ENCODE results near the gene CYP24A1.
"Not testable (repeated sequence)": the region's sequence is repeated elsewhere in the genome, so short reads cannot be mapped to it uniquely, and the experiment has no call there.

The CYP24A1 gene

GRCh38 chr20:54133434-54134427 is 40.1 kb downstream of the CYP24A1 start:
- H3K36me3 ChIP-seq, result no peaks in the 10 kb centered on the region
- H3K27me3 ChIP-seq, result peaks cover 22% of the 10 kb centered on the region
- H3K4me3 ChIP-seq (ENCODE audit: low read depth in 1 of 2, low read length in 1 of 2), result no peak overlapping the region
- H3K9me3 ChIP-seq, result no peaks in the 10 kb centered on the region
- no peak for TF ChIP-seq CTCF (IDR thresholded peaks at IDR 0.05)
- peaks cover 7 to 16% of the 10 kb centered on the region in 2 experiments for H3K4me1 ChIP-seq (ENCODE audit: control insufficient read depth in 1 of 2, insufficient read depth in 1 of 2, low read depth in 1 of 2, low read length in 1 of 2)
- H3K27ac ChIP-seq, result no peak overlapping the region

DNA sequence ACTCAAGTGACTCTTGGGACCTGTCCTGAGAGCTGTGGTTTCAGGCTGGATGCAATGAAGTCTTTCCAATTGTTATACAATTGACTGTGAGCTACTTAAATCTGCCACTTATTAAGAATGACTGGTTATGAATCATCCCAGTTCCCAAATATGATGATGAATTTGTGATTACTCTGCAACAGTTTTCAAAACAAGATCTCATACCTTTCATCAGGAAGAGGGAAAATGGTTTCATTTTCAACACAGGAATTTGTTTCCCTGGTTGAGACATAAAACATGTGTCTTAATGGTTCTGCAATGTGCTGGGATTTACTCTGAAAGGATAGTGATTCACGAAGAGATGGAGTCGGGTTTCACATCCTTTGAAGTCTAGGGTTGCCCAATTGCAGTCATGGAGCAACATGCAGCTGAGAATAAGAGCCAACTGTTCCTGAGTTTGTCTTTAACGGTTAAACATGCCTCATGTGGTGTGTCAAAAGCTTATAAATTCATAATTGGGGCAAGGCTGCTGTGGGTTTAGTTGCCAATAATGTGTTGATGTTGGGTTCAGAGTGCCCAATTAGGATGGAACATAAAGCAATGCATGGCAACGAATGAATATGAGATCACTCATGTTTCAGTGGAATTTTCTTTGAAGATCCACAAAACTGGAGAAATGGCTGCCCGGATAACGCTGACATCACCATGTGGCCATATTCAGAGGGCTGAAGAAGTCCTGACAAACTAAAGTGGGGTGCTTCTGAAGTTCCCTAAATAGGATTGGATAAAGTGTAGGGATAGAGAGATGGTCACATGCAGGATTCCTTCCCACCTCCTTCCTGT is 41.0 kb downstream of the CYP24A1 start:
- H3K36me3 ChIP-seq, result no peaks in the 10 kb centered on the region
- H3K27me3 ChIP-seq, result peaks cover 17% of the 10 kb centered on the region
- H3K4me3 ChIP-seq (ENCODE audit: low read depth in 1 of 2, low read length in 1 of 2), result no peak overlapping the region
- TF ChIP-seq CTCF (IDR thresholded peaks at IDR 0.05), result no peak
- H3K4me1 ChIP-seq (ENCODE audit: control insufficient read depth in 1 of 2, insufficient read depth in 1 of 2, low read depth in 1 of 2, low read length in 1 of 2), result peaks cover 7 to 16% of the 10 kb centered on the region in 2 experiments
- no peak overlapping the region for H3K27ac ChIP-seq
- H3K9me3 ChIP-seq, result no peaks in the 10 kb centered on the region

- H3K27ac ChIP-seq, result no peak overlapping the region
- H3K27me3 ChIP-seq, result peaks cover 8% of the 10 kb centered on the region
- H3K9me3 ChIP-seq, result no peaks in the 10 kb centered on the region
- H3K36me3 ChIP-seq, result no peaks in the 10 kb centered on the region
- no peak for TF ChIP-seq CTCF (IDR thresholded peaks at IDR 0.05)
- no peak overlapping the region for H3K4me3 ChIP-seq (ENCODE audit: low read depth in 1 of 2, low read length in 1 of 2)
- peaks cover 7 to 16% of the 10 kb centered on the region in 2 experiments for H3K4me1 ChIP-seq (ENCODE audit: control insufficient read depth in 1 of 2, insufficient read depth in 1 of 2, low read depth in 1 of 2, low read length in 1 of 2)
Observed at GRCh38 chr20:54131675-54132611, 41.8 kb downstream of the CYP24A1 start.

GRCh38 chr20:54131125-54131524 is 42.7 kb downstream of the CYP24A1 start:
- not testable (repeated sequence) for H3K27ac ChIP-seq, H3K9me3 ChIP-seq

DNA sequence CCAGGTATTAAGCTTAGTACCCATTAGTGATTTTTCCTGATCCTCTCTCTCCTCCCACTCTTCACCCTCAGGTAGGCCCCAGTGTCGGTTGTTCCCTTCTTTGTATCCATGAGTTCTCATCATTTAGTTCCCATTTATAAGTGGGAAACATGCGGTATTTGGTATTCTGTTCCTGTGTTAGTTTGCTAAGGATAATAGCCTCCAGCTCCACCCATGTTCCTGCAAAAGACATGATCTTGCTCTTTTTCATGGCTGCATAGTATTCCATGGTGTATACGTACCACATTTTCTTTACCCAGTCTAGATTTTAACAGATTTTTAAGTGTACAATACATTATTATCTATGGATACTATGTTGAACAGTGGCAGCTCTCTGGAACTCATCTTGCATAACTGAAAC is 44.4 kb downstream of the CYP24A1 start:
- peaks cover 7 to 16% of the 10 kb centered on the region in 2 experiments for H3K4me1 ChIP-seq (ENCODE audit: control insufficient read depth in 1 of 2, insufficient read depth in 1 of 2, low read depth in 1 of 2, low read length in 1 of 2)

More at GRCh38 chr20:54131125-54131524, 42.7 kb downstream of the CYP24A1 start:
- peaks cover 7 to 16% of the 10 kb centered on the region in 2 experiments for H3K4me1 ChIP-seq (ENCODE audit: control insufficient read depth in 1 of 2, insufficient read depth in 1 of 2, low read depth in 1 of 2, low read length in 1 of 2)
- H3K36me3 ChIP-seq; H3K27me3 ChIP-seq; H3K4me3 ChIP-seq (ENCODE audit: low read depth in 1 of 2, low read length in 1 of 2): not testable (repeated sequence)

More for the DNA sequence above, 44.4 kb downstream of the CYP24A1 start:
- no peak overlapping the region for H3K4me3 ChIP-seq (ENCODE audit: low read depth in 1 of 2, low read length in 1 of 2)
- TF ChIP-seq CTCF (IDR thresholded peaks at IDR 0.05), result no peak
- H3K36me3 ChIP-seq, result no peaks in the 10 kb centered on the region
- H3K9me3 ChIP-seq, result no peaks in the 10 kb centered on the region
- no peak overlapping the region for H3K27ac ChIP-seq
- no peaks in the 10 kb centered on the region for H3K27me3 ChIP-seq

Data from neutrophil (primary cell).